OCI-LY1 (cell line): ENCODE data around the gene NFYC.

Source experiments
- H2AFZ ChIP-seq: fragments of 200-600 bp; sonication (generic), shearing (Covaris generic); 2 replicates; pipeline ENCODE4 v1.6.0; 2014; ENCODE audit warnings: antibody characterized with exemption, mild to moderate bottlenecking, low read length
- H3F3A ChIP-seq: fragments of 200-600 bp; sonication (generic), shearing (Covaris generic); 2 replicates; pipeline ENCODE4 v1.6.0; 2014; ENCODE audit warnings: mild to moderate bottlenecking, antibody characterized with exemption, low read length, moderate library complexity; ENCODE audit not compliant: insufficient read depth
- H3K27ac ChIP-seq: fragments of 200-600 bp; sonication (generic); 2 replicates; pipeline ENCODE4 v1.5.1; 2014; ENCODE audit warnings: low read length, mixed run types, mild to moderate bottlenecking, low read depth; ENCODE audit not compliant: poor library complexity, severe bottlenecking
- H3K27me3 ChIP-seq: fragments of 200-600 bp; sonication (generic); 2 replicates; pipeline ENCODE4 v1.6.0; 2014; ENCODE audit warnings: antibody characterized with exemption, mild to moderate bottlenecking, low read length, moderate library complexity; ENCODE audit not compliant: insufficient read depth
- H3K36me3 ChIP-seq: fragments of 200-600 bp; sonication (generic); 2 replicates; pipeline ENCODE4 v1.6.1; 2014; ENCODE audit warnings: mild to moderate bottlenecking, antibody characterized with exemption, low read length, moderate library complexity, mixed read lengths; ENCODE audit not compliant: insufficient read depth
- H3K4me1 ChIP-seq: fragments of 200-600 bp; sonication (generic); 2 replicates; pipeline ENCODE4 v1.5.1; 2014; ENCODE audit warnings: mild to moderate bottlenecking, low read length, moderate library complexity; ENCODE audit not compliant: insufficient read depth, severe bottlenecking
- H3K4me2 ChIP-seq: fragments of 200-600 bp; sonication (generic), shearing (Covaris generic); 2 replicates; pipeline ENCODE4 v1.6.1; 2014; ENCODE audit warnings: low read length
- H3K4me3 ChIP-seq: fragments of 200-600 bp; sonication (generic); 2 replicates; pipeline ENCODE4 v1.5.1; 2014; ENCODE audit warnings: low read length, low read depth, mild to moderate bottlenecking, mixed read lengths; ENCODE audit not compliant: poor library complexity, severe bottlenecking
- H3K79me2 ChIP-seq: fragments of 200-600 bp; shearing (Covaris generic); 2 replicates; pipeline ENCODE4 v1.6.1; 2016; ENCODE audit warnings: mixed run types, low read length, mixed read lengths; ENCODE audit not compliant: insufficient read depth
- H3K9ac ChIP-seq: fragments of 200-600 bp; sonication (generic), shearing (Covaris generic); 2 replicates; pipeline ENCODE4 v1.6.1; 2014; ENCODE audit warnings: mild to moderate bottlenecking, low read length, mixed read lengths
- H3K9me2 ChIP-seq: fragments of 200-600 bp; sonication (generic), shearing (Covaris generic); 2 replicates; pipeline ENCODE4 v1.6.1; 2014; ENCODE audit warnings: low read depth, mild to moderate bottlenecking, low read length, mixed read lengths
- H3K9me3 ChIP-seq: fragments of 200-600 bp; shearing (Covaris generic); 2 replicates; pipeline ENCODE4 v1.6.1; 2014; ENCODE audit warnings: low read length, mixed read lengths
- H4K20me1 ChIP-seq: fragments of 200-600 bp; sonication (generic), shearing (Covaris generic); 2 replicates; pipeline ENCODE4 v1.6.0; 2016; ENCODE audit warnings: mild to moderate bottlenecking, low read length; ENCODE audit not compliant: insufficient read depth
- EZH2 ChIP-seq: fragments of 200-600 bp; sonication (generic), shearing (Covaris generic); IDR thresholded peaks from 2 replicates; pipeline ENCODE4 v1.8.0; 2017; ENCODE audit warnings: borderline replicate concordance, mixed run types, mild to moderate bottlenecking, antibody characterized with exemption, low read length, moderate library complexity, mixed read lengths
- TF ChIP-seq, protein P1 (sequence below): fragments of 200-600 bp; sonication (generic), shearing (Covaris generic); IDR thresholded peaks from 2 replicates; pipeline ENCODE4 v1.5.1; 2017; ENCODE audit warnings: mild to moderate bottlenecking, antibody characterized with exemption, low read length, moderate library complexity, mixed read lengths

The NFYC gene

GRCh38 chr1:40780678-40781607 is 89.4 kb downstream of the NFYC start:
- H2AFZ ChIP-seq = no peak overlapping the region
- H3K36me3 ChIP-seq = peaks cover 14% of the 10 kb centered on the region
- H4K20me1 ChIP-seq = no peaks in the 10 kb centered on the region
- H3K9me3 ChIP-seq = peaks cover 5% of the 10 kb centered on the region; the same call in 1 of the 2 replicates
- H3K27ac ChIP-seq = no peak overlapping the region
- TF ChIP-seq, protein P1, sequence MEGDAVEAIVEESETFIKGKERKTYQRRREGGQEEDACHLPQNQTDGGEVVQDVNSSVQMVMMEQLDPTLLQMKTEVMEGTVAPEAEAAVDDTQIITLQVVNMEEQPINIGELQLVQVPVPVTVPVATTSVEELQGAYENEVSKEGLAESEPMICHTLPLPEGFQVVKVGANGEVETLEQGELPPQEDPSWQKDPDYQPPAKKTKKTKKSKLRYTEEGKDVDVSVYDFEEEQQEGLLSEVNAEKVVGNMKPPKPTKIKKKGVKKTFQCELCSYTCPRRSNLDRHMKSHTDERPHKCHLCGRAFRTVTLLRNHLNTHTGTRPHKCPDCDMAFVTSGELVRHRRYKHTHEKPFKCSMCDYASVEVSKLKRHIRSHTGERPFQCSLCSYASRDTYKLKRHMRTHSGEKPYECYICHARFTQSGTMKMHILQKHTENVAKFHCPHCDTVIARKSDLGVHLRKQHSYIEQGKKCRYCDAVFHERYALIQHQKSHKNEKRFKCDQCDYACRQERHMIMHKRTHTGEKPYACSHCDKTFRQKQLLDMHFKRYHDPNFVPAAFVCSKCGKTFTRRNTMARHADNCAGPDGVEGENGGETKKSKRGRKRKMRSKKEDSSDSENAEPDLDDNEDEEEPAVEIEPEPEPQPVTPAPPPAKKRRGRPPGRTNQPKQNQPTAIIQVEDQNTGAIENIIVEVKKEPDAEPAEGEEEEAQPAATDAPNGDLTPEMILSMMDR = no peak
- TF ChIP-seq EZH2 = no peak
- no peaks in the 10 kb centered on the region for H3K4me1 ChIP-seq
- no peaks in the 10 kb centered on the region for H3K27me3 ChIP-seq
- no peak overlapping the region for H3K4me3 ChIP-seq
- H3K4me2 ChIP-seq = no peak overlapping the region
- no peaks in the 10 kb centered on the region for H3K79me2 ChIP-seq
- H3K9ac ChIP-seq = no peak overlapping the region
- no peaks in the 10 kb centered on the region for H3F3A ChIP-seq
- no peaks in the 10 kb centered on the region for H3K9me2 ChIP-seq

DNA sequence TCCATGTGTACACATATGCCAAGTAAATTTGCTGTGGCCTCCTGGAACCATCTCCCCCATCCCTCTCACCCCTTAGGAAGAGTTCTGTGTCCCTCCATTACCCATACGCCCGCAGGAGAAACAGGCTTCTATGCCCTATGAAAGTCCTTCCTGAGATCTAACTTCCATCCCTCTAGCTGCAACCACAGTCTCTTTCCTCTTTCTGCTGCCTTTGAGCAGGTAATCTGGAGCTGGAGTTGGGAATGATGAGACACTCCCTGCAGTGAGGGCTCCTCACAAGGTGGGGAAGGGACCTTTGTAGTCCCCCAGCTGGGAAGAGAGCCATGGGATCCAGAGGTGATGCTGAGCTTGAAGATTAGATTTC is 90.1 kb downstream of the NFYC start:
- Histone ChIP-seq H4K20me1 (no peaks in the 10 kb centered on the region), H3K4me2 (no peak overlapping the region), H3K9me2 (no peaks in the 10 kb centered on the region), H3K9me3 (peaks cover 5% of the 10 kb centered on the region; the same call in 1 of the 2 replicates), H3K36me3 (peaks cover 8% of the 10 kb centered on the region), H3F3A (no peaks in the 10 kb centered on the region), H3K4me3 (no peak overlapping the region), H3K27ac (no peak overlapping the region), H3K27me3 (peaks cover 3% of the 10 kb centered on the region; the same call in 1 of the 2 replicates), H3K79me2 (no peaks in the 10 kb centered on the region), H3K4me1 (no peaks in the 10 kb centered on the region), H2AFZ (no peak overlapping the region), H3K9ac (no peak overlapping the region)
- TF ChIP-seq, protein P1 = no peak
- no peak for TF ChIP-seq EZH2

- Histone ChIP-seq H3K27ac (no peak overlapping the region), H3K27me3 (peaks cover 3% of the 10 kb centered on the region; the same call in 1 of the 2 replicates), H3K9me2 (no peaks in the 10 kb centered on the region), H3K9me3 (no peaks in the 10 kb centered on the region), H3K9ac (no peak overlapping the region), H2AFZ (no peak overlapping the region), H3K4me2 (no peak overlapping the region), H4K20me1 (no peaks in the 10 kb centered on the region), H3K4me3 (no peak overlapping the region), H3F3A (no peaks in the 10 kb centered on the region), H3K36me3 (peaks cover under 1% of the 10 kb centered on the region; the same call in 1 of the 2 replicates), H3K4me1 (no peaks in the 10 kb centered on the region), H3K79me2 (no peaks in the 10 kb centered on the region)
- no peak for TF ChIP-seq EZH2
- TF ChIP-seq, protein P1 = no peak
Measured at GRCh38 chr1:40782371-40782956, 91.0 kb downstream of the NFYC start.
